H9 (cell line): ENCODE data around the gene GALNT10. TPM values are rescaled to one million over a fixed set of nuclear protein-coding genes. Genes with fewer than 3 reads are reported as not detected.

Source experiments
- DNase-seq: peaks from one replicate; pipeline ENCODE4 v3.0.0-alpha.2; 2017
- H2AFZ ChIP-seq: one replicate; pipeline ENCODE4 v1.6.1; 2013; ENCODE audit warnings: mild to moderate bottlenecking, low read length, control low read depth, moderate library complexity
- H2AK5ac ChIP-seq: 2 replicates; pipeline ENCODE4 v1.6.1; 2013; ENCODE audit warnings: low read length, control low read depth, mixed read lengths; ENCODE audit not compliant: insufficient read length
- H2BK120ac ChIP-seq: one replicate; pipeline ENCODE4 v1.6.1; 2013; ENCODE audit warnings: low read depth, mild to moderate bottlenecking, low read length, control low read depth, inconsistent platforms; ENCODE audit not compliant: poor library complexity, severe bottlenecking
- H2BK12ac ChIP-seq: 2 replicates; pipeline ENCODE4 v1.6.1; 2013; ENCODE audit warnings: low read length, control low read depth, mixed read lengths, low read depth; ENCODE audit not compliant: insufficient read length
- H2BK15ac ChIP-seq: 2 replicates; pipeline ENCODE4 v1.6.1; 2013; ENCODE audit warnings: low read depth, low read length, control low read depth
- H2BK20ac ChIP-seq: one replicate; pipeline ENCODE4 v1.6.1; 2013; ENCODE audit warnings: low read depth, mild to moderate bottlenecking, low read length, control low read depth, inconsistent platforms; ENCODE audit not compliant: poor library complexity, severe bottlenecking
- H2BK5ac ChIP-seq: 2 replicates; pipeline ENCODE4 v1.6.1; 2013; ENCODE audit warnings: low read length, control low read depth, mixed read lengths; ENCODE audit not compliant: insufficient read length
- H3K14ac ChIP-seq: 2 replicates; pipeline ENCODE4 v1.6.1; 2013; ENCODE audit warnings: low read length, control low read depth; ENCODE audit not compliant: insufficient read depth
- H3K18ac ChIP-seq: 2 replicates; pipeline ENCODE4 v1.6.1; 2013; ENCODE audit warnings: low read depth, mild to moderate bottlenecking, mixed read lengths, low read length, control low read depth; ENCODE audit not compliant: insufficient read length
- H3K23ac ChIP-seq: 2 replicates; pipeline ENCODE4 v1.6.1; 2013; ENCODE audit warnings: low read length, control low read depth, mixed read lengths, low read depth; ENCODE audit not compliant: insufficient read length
- H3K23me2 ChIP-seq: 2 replicates; pipeline ENCODE4 v1.6.1; 2013; ENCODE audit warnings: low read depth, mild to moderate bottlenecking, mixed read lengths, low read length, control low read depth; ENCODE audit not compliant: insufficient read length, poor library complexity, severe bottlenecking
- H3K27ac ChIP-seq: 2 replicates; pipeline ENCODE4 v1.5.1; 2013; ENCODE audit warnings: low read length, control low read depth, mixed read lengths, low read depth; ENCODE audit not compliant: insufficient read length
- H3K27me3 ChIP-seq: 2 replicates; pipeline ENCODE4 v1.6.1; 2013; ENCODE audit warnings: low read length, control low read depth, inconsistent platforms; ENCODE audit not compliant: insufficient read depth
- H3K4ac ChIP-seq: 2 replicates; pipeline ENCODE4 v1.6.1; 2013; ENCODE audit warnings: low read depth, mild to moderate bottlenecking, control low read depth, inconsistent platforms, low read length, moderate library complexity
- H3K4me1 ChIP-seq: 2 replicates; pipeline ENCODE4 v1.6.1; 2013; ENCODE audit warnings: low read length, control low read depth, inconsistent platforms; ENCODE audit not compliant: insufficient read depth
- H3K4me2 ChIP-seq: 2 replicates; pipeline ENCODE4 v1.6.1; 2013; ENCODE audit warnings: low read length, control low read depth, mixed read lengths; ENCODE audit not compliant: insufficient read length, insufficient read depth
- H3K56ac ChIP-seq: 2 replicates; pipeline ENCODE4 v1.6.1; 2013; ENCODE audit warnings: low read depth, mild to moderate bottlenecking, mixed read lengths, low read length, control low read depth; ENCODE audit not compliant: insufficient read length
- H3K79me1 ChIP-seq: 2 replicates; pipeline ENCODE4 v1.6.1; 2013; ENCODE audit warnings: low read depth, mild to moderate bottlenecking, moderate library complexity, low read length, control low read depth, inconsistent platforms; ENCODE audit not compliant: insufficient read depth, poor library complexity, severe bottlenecking
- H3K79me2 ChIP-seq: 2 replicates; pipeline ENCODE4 v1.6.1; 2013; ENCODE audit warnings: low read length, control low read depth, inconsistent platforms; ENCODE audit not compliant: insufficient read depth
- H3K9ac ChIP-seq: 2 replicates; pipeline ENCODE4 v1.6.1; 2013; ENCODE audit warnings: low read length, control low read depth, mixed read lengths; ENCODE audit not compliant: insufficient read length; ENCODE audit errors: extremely low read depth
- H3K9me3 ChIP-seq: one replicate; pipeline ENCODE4 v1.6.1; 2013; ENCODE audit warnings: low read depth, low read length, inconsistent platforms; ENCODE audit not compliant: control insufficient read depth
- H3T11ph ChIP-seq: one replicate; pipeline ENCODE4 v1.6.1; 2013; ENCODE audit warnings: mild to moderate bottlenecking, low read length, control low read depth, inconsistent platforms
- H4K20me1 ChIP-seq: one replicate; pipeline ENCODE4 v1.6.1; 2013; ENCODE audit not compliant: control insufficient read depth, insufficient read length, insufficient read depth
- H4K5ac ChIP-seq: 2 replicates; pipeline ENCODE4 v1.6.1; 2013; ENCODE audit warnings: low read depth, mild to moderate bottlenecking, mixed read lengths, low read length, control low read depth; ENCODE audit not compliant: insufficient read length
- H4K8ac ChIP-seq: replicated peaks from 2 replicates; pipeline ENCODE4 v1.6.1; 2013; ENCODE audit warnings: low read length, control low read depth, mixed read lengths, low read depth; ENCODE audit not compliant: insufficient read length
- H4K91ac ChIP-seq: 2 replicates; pipeline ENCODE4 v1.6.1; 2013; ENCODE audit warnings: low read depth, mild to moderate bottlenecking, moderate library complexity, mixed read lengths, low read length, control low read depth; ENCODE audit not compliant: insufficient read length
- H3K27ac Mint-ChIP-seq, 3 experiments: 2 replicates in 2 of 3; 3 replicates in 1 of 3; pipeline ENCODE4 v1.8.0; 2020 to 2021; ENCODE audit warnings: mixed read lengths in 3 of 3, mild to moderate bottlenecking in 1 of 3, moderate library complexity in 1 of 3
- H3K27me3 Mint-ChIP-seq: 2 replicates; pipeline ENCODE4 v1.8.0; 2021; ENCODE audit warnings: low read depth, mild to moderate bottlenecking, moderate library complexity, mixed read lengths
- H3K36me3 Mint-ChIP-seq, 3 experiments: 2 replicates in 2 of 3; 3 replicates in 1 of 3; pipeline ENCODE4 v1.8.0; 2020 to 2021; ENCODE audit warnings: low read depth in 3 of 3, mixed read lengths in 3 of 3; ENCODE audit not compliant: insufficient read depth in 1 of 3
- H3K4me1 Mint-ChIP-seq, 2 experiments: 2 replicates each; pipeline ENCODE4 v1.8.0; 2020; ENCODE audit warnings: mixed read lengths in 2 of 2
- H3K4me3 Mint-ChIP-seq, 2 experiments: 2 replicates in 1 of 2; 3 replicates in 1 of 2; pipeline ENCODE4 v1.8.0; 2020 to 2021; ENCODE audit warnings: mild to moderate bottlenecking in 2 of 2, mixed read lengths in 2 of 2, moderate library complexity in 1 of 2
- H3K9me3 Mint-ChIP-seq, 2 experiments: 2 replicates in 1 of 2; 3 replicates in 1 of 2; pipeline ENCODE4 v1.8.0; 2020; ENCODE audit warnings: mild to moderate bottlenecking in 2 of 2, mixed read lengths in 2 of 2, moderate library complexity in 1 of 2
- CTCF ChIP-seq: fragments of 200-600 bp; sonication (generic); conservative IDR thresholded peaks from 3 replicates; pipeline ENCODE4 v1.8.0; 2021; ENCODE audit warnings: antibody characterized with exemption, mild to moderate bottlenecking
- WGBS: extraction: QIAGEN DNeasy Blood & Tissue Kit; methylation state at CpG from one replicate; pipeline ENCODE4 v1.1.7; 2013; ENCODE audit warnings: missing lambda C conversion rate, low lambda C conversion rate, mixed read lengths; ENCODE audit not compliant: insufficient read length; ENCODE audit errors: extremely low coverage; 5-methylcytosine and 5-hydroxymethylcytosine counted together
- total RNA-seq: library from RNA; stranded (reverse); gene quantifications from 2 replicates; pipeline ENCODE4 v1.2.1, GENCODE V29; 2021

The GALNT10 gene
- total RNA-seq, 1 experiment from 2014 or later: 15.4 TPM

- Histone ChIP-seq H3K9me3 (no peaks in the 10 kb centered on the region), H3K23ac (no peak overlapping the region), H3K4ac (no peak overlapping the region), H3T11ph (no peak overlapping the region), H4K8ac (no peak overlapping the region), H3K79me1 (peaks cover 3% of the 10 kb centered on the region), H2AFZ (no peak overlapping the region), H2BK15ac (no peak overlapping the region), H3K9ac (no peak overlapping the region), H3K23me2 (peaks cover under 1% of the 10 kb centered on the region), H3K14ac (no peak overlapping the region), H3K4me2 (no peak overlapping the region), H3K56ac (no peak overlapping the region), H4K5ac (no peak overlapping the region), H2BK5ac (no peak overlapping the region), H3K18ac (no peak overlapping the region), H3K27ac (no peak overlapping the region), H4K20me1 (no peaks in the 10 kb centered on the region), H2AK5ac (no peak overlapping the region), H2BK20ac (no peak overlapping the region), H3K27me3 (no peaks in the 10 kb centered on the region), H2BK12ac (no peak overlapping the region), H3K79me2 (no peaks in the 10 kb centered on the region), H3K4me1 (no peaks in the 10 kb centered on the region), H4K91ac (no peak overlapping the region), H2BK120ac (no peak overlapping the region)
- no peak for DNase-seq
- no peaks in the 10 kb centered on the region for H3K9me3 Mint-ChIP-seq
- peaks cover 8 to 9% of the 10 kb centered on the region in 2 experiments for H3K4me1 Mint-ChIP-seq
- no CpG with 5 or more reads among the region's 8 CpGs for WGBS
- TF ChIP-seq CTCF: no peak
- H3K4me3 Mint-ChIP-seq: no peak overlapping the region
- H3K27ac Mint-ChIP-seq: no peak overlapping the region; a peak in 1 of 7 replicates
- H3K36me3 Mint-ChIP-seq: peaks cover 2 to 48% (median 34%) of the 10 kb centered on the region in 3 experiments; a peak in 6 of 7 replicates
- H3K27me3 Mint-ChIP-seq: peaks cover 3% of the 10 kb centered on the region; the same call in 1 of the 2 replicates
Measured at GRCh38 chr5:154451957-154452356, 261.4 kb downstream of the GALNT10 start.
